Vagina (tissue), 2 donors: ENCODE measurements around the gene PANX1. TPM values are rescaled to one million over a fixed set of nuclear protein-coding genes. Genes with fewer than 3 reads are reported as not detected.
A peak's percentile ranks its signal among the peaks of the same experiment; 100 is the strongest.

Source experiments
- DNase-seq, 2 donors: peaks; one replicate each; pipeline ENCODE4 v3.0.0-alpha.2; 2017; ENCODE audit errors: extremely low spot score in 2 of 2
- H3K27ac ChIP-seq: fragments of 200-600 bp; sonication (generic); one replicate; pipeline ENCODE4 v1.5.1; 2019
- H3K27me3 ChIP-seq: fragments of 200-600 bp; sonication (generic); one replicate; pipeline ENCODE4 v1.5.1; 2019
- H3K36me3 ChIP-seq, 2 donors: fragments of 200-600 bp; sonication (generic); one replicate each; pipeline ENCODE4 v1.5.1; 2017 to 2019
- H3K4me1 ChIP-seq: fragments of 200-600 bp; sonication (generic); one replicate; pipeline ENCODE4 v1.5.1; 2019
- H3K4me3 ChIP-seq, 2 donors: fragments of 200-600 bp; sonication (generic); 1 replicate in 1 of 2; 2 replicates in 1 of 2; pipeline ENCODE4 v1.5.1; 2016 to 2019
- H3K9me3 ChIP-seq: fragments of 200-600 bp; sonication (generic); one replicate; pipeline ENCODE4 v1.5.1; 2019
- POLR2A ChIP-seq, 2 donors: fragments of 450-650 bp; IDR thresholded peaks; one replicate each; pipeline ENCODE4 v1.6.1; 2017; ENCODE audit warnings: antibody characterized with exemption in 2 of 2, mild to moderate bottlenecking in 2 of 2, moderate library complexity in 2 of 2
- POLR2AphosphoS5 ChIP-seq, 2 donors: sonication (generic); formaldehyde crosslinking; IDR thresholded peaks; one replicate each; pipeline ENCODE4 v1.9.0; 2017; ENCODE audit warnings: antibody characterized with exemption in 2 of 2, mild to moderate bottlenecking in 2 of 2, low read depth in 1 of 2; ENCODE audit not compliant: insufficient read depth in 1 of 2
- intact Hi-C: fragments of 100-400 bp; cut with DNase I; formaldehyde crosslinking; loops from one replicate; pipeline ENCODE4 v1.15.1; 2023
- total RNA-seq: library from RNA; depleted of rRNA; stranded (reverse); fragments of >200 nt; gene quantifications from one replicate; pipeline ENCODE4 v1.2.3, GENCODE V29; 2016
- TF ChIP-seq, protein P1 (sequence below), 3 experiments: fragments of 450-650 bp in 2 of 3; fragments of 200-600 bp in 1 of 3; sonication (generic) in 1 of 3; IDR thresholded peaks; one replicate each; pipeline ENCODE4 v1.5.1; 2017 to 2019; ENCODE audit warnings: antibody characterized with exemption in 3 of 3, mild to moderate bottlenecking in 2 of 3, moderate library complexity in 2 of 3

PANX1 gene
- total RNA-seq, 1 donor from 2014 or later = 18.9 TPM

- intact Hi-C loops = no loop called here
- H3K27ac ChIP-seq = no peak overlapping the region
These were observed 15.6 kb downstream of the PANX1 start for GRCh38 chr11:94144216-94144615.

GRCh38 chr11:94144664-94145063, 16.0 kb downstream of the PANX1 start:
- Histone ChIP-seq H3K9me3 (no peaks in the 10 kb centered on the region), H3K36me3 (no peaks in the 10 kb centered on the region), H3K4me1 (peaks cover 75% of the 10 kb centered on the region), H3K4me3 (no peak overlapping the region), H3K27ac (no peak overlapping the region), H3K27me3 (no peaks in the 10 kb centered on the region)
- peak in 1 of 2 donors; percentile 37 for DNase-seq
- TF ChIP-seq POLR2A (IDR thresholded peaks at IDR 0.05) (no peak), POLR2AphosphoS5 (IDR thresholded peaks at IDR 0.05; ENCODE audit: insufficient read depth in 1 of 2, low read depth in 1 of 2) (no peak)
- TF ChIP-seq, protein P1, sequence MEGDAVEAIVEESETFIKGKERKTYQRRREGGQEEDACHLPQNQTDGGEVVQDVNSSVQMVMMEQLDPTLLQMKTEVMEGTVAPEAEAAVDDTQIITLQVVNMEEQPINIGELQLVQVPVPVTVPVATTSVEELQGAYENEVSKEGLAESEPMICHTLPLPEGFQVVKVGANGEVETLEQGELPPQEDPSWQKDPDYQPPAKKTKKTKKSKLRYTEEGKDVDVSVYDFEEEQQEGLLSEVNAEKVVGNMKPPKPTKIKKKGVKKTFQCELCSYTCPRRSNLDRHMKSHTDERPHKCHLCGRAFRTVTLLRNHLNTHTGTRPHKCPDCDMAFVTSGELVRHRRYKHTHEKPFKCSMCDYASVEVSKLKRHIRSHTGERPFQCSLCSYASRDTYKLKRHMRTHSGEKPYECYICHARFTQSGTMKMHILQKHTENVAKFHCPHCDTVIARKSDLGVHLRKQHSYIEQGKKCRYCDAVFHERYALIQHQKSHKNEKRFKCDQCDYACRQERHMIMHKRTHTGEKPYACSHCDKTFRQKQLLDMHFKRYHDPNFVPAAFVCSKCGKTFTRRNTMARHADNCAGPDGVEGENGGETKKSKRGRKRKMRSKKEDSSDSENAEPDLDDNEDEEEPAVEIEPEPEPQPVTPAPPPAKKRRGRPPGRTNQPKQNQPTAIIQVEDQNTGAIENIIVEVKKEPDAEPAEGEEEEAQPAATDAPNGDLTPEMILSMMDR (IDR thresholded peaks at IDR 0.05) = no peak
- intact Hi-C loops = no loop called here

More at GRCh38 chr11:94144216-94144615, 15.6 kb downstream of the PANX1 start:
- Histone ChIP-seq H3K4me1 (peaks cover 71% of the 10 kb centered on the region), H3K27me3 (no peaks in the 10 kb centered on the region), H3K9me3 (no peaks in the 10 kb centered on the region), H3K4me3 (no peak overlapping the region), H3K36me3 (no peaks in the 10 kb centered on the region)
- peak in 1 of 2 donors; percentile 47 for DNase-seq
- TF ChIP-seq POLR2AphosphoS5 (IDR thresholded peaks at IDR 0.05; ENCODE audit: insufficient read depth in 1 of 2, low read depth in 1 of 2) = no peak
- no peak for TF ChIP-seq POLR2A (IDR thresholded peaks at IDR 0.05)
- TF ChIP-seq, protein P1 (IDR thresholded peaks at IDR 0.05) = no peak

DNA sequence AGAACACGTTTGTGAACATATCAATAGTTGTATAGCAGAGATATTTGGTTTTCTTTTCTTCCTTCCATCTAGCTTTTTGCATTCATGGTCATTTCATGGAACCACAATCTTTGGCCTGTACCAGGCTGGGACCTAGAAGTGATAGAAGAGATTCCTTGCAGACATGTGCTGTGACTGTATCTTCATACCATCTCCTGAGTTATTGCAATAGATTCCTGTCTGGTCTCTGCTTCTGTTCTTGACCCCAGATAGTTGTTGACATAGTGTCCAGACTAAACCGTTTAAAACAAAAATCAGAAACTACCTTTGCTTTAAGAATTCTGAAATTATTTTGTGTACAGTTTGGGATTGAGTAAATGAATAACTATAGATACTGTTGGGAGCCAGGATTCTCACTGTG, 16.8 kb downstream of the PANX1 start:
- Histone ChIP-seq H3K36me3 (no peaks in the 10 kb centered on the region), H3K4me1 (peaks cover 78% of the 10 kb centered on the region), H3K4me3 (no peak overlapping the region), H3K27ac (no peak overlapping the region), H3K9me3 (no peaks in the 10 kb centered on the region), H3K27me3 (no peaks in the 10 kb centered on the region)
- intact Hi-C loops = no loop called here
- peak in 1 of 2 donors; percentile 1 for DNase-seq
- TF ChIP-seq, protein P1 (IDR thresholded peaks at IDR 0.05) = no peak
- TF ChIP-seq POLR2AphosphoS5 (IDR thresholded peaks at IDR 0.05; ENCODE audit: insufficient read depth in 1 of 2, low read depth in 1 of 2) = no peak
- no peak for TF ChIP-seq POLR2A (IDR thresholded peaks at IDR 0.05)

GRCh38 chr11:94145916-94146315, 17.3 kb downstream of the PANX1 start:
- no peaks in the 10 kb centered on the region for H3K27me3 ChIP-seq
- TF ChIP-seq, protein P1 (IDR thresholded peaks at IDR 0.05) = no peak
- TF ChIP-seq POLR2A (IDR thresholded peaks at IDR 0.05) (no peak), POLR2AphosphoS5 (IDR thresholded peaks at IDR 0.05; ENCODE audit: insufficient read depth in 1 of 2, low read depth in 1 of 2) (no peak)
- DNase-seq = peak in 1 of 2 donors; percentile 13
- H3K4me1 ChIP-seq = peaks cover 82% of the 10 kb centered on the region
- no peaks in the 10 kb centered on the region for H3K36me3 ChIP-seq
- H3K9me3 ChIP-seq = no peaks in the 10 kb centered on the region
- H3K27ac ChIP-seq = no peak overlapping the region
- no peak overlapping the region for H3K4me3 ChIP-seq
- intact Hi-C loops = no loop called here

DNA sequence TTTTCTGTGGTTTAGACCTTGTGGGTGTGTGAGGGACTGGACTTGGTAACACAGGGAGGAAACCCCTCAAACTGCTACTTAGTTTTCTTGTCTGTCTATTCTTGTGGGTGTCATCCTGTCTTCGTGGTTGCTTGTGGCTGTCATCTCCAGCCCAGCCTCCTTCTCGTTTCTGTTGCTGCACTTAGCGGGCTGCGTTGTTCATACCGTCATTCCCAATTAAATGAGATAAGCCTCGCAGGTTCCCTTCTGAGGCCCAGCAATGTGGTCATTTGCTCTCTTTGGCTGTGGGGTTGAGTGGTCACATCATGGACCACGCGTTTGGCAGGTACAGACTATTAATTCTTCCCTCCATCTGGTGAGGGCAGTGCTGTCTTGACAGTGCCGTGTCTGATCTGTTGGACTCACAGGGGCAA, 18.8 kb downstream of the PANX1 start:
- Histone ChIP-seq H3K4me1 (peaks cover 87% of the 10 kb centered on the region), H3K36me3 (no peaks in the 10 kb centered on the region), H3K9me3 (no peaks in the 10 kb centered on the region), H3K27ac (no peak overlapping the region), H3K27me3 (no peaks in the 10 kb centered on the region), H3K4me3 (no peak overlapping the region)
- peak in 1 of 2 donors; percentile 29 for DNase-seq
- intact Hi-C loops = no loop called here
- TF ChIP-seq POLR2AphosphoS5 (IDR thresholded peaks at IDR 0.05; ENCODE audit: insufficient read depth in 1 of 2, low read depth in 1 of 2) (no peak), POLR2A (IDR thresholded peaks at IDR 0.05) (no peak)
- TF ChIP-seq, protein P1 (IDR thresholded peaks at IDR 0.05) = no peak
